HepG2 (cell line): Measurements from ENCODE around the gene RIT2. TPM values are rescaled to one million over a fixed set of nuclear protein-coding genes. Genes with fewer than 3 reads are reported as not detected.

Experiments
- ATAC-seq: fragments of 200-7000 bp; cut with Tn5 transposase; 3 replicates; pipeline ENCODE4 v1.9.1; 2020; ENCODE audit warnings: mild to moderate bottlenecking, moderate library complexity
- BruUV-seq: library from RNA; stranded (reverse); fragments of 400-500 nt; replicated peaks from 2 replicates; lab custom pipeline; 2021; lab: Mats Ljungman, UMichigan
- CTCF ChIA-PET: fragments of 300-600 bp; formaldehyde crosslinking; extraction: SDS; loops from one replicate; lab custom pipeline; 2021; ENCODE audit warnings: low total read pairs, inconsistent platforms, low intra/inter-chr PET ratio; lab: Yijun Ruan, JAX
- POLR2A ChIA-PET: fragments of 350-600 bp; sonication (Branson Sonifier 250); formaldehyde crosslinking; loops from one replicate; lab custom pipeline; 2020; ENCODE audit warnings: antibody characterized with exemption, inconsistent platforms; lab: Yijun Ruan, JAX
- DNase-seq: peaks from one replicate; pipeline ENCODE4 v3.0.0-alpha.2; 2015; ENCODE audit warnings: low spot score
- FAIRE-seq: peaks from 3 replicates; lab custom pipeline; 2011; peaks lifted over from hg19 to GRCh38; lab: Jason Lieb, UNC
- H2AFZ ChIP-seq: one replicate; pipeline ENCODE4 v1.6.1; 2011; ENCODE audit warnings: low read length, inconsistent platforms
- H3K27ac ChIP-seq: fragments of 300-600 bp; 3 replicates; pipeline ENCODE4 v1.8.0; 2011; ENCODE audit warnings: mixed run types, mild to moderate bottlenecking, mixed read lengths, low read length, inconsistent platforms; ENCODE audit not compliant: insufficient read depth; ENCODE audit errors: extremely low read length
- H3K27me3 ChIP-seq, 2 experiments: fragments of 200-600 bp in 1 of 2; 2 replicates in 1 of 2; 3 replicates in 1 of 2; pipeline versions ENCODE4 v1.6.0 to v1.8.0; 2011; ENCODE audit warnings: low read length in 2 of 2, mild to moderate bottlenecking in 2 of 2, moderate library complexity in 2 of 2, inconsistent platforms in 1 of 2; ENCODE audit not compliant: insufficient read depth in 2 of 2, control insufficient read depth in 1 of 2
- H3K36me3 ChIP-seq, 2 experiments: fragments of 200-600 bp in 1 of 2; replicated peaks in 1 of 2; 2 replicates in 1 of 2; 3 replicates in 1 of 2; pipeline versions ENCODE4 v1.5.1 to v1.8.0; 2011; ENCODE audit warnings: low read length in 2 of 2, inconsistent platforms in 1 of 2; ENCODE audit not compliant: insufficient read depth in 2 of 2, control insufficient read depth in 1 of 2
- H3K4me1 ChIP-seq: 2 replicates; pipeline ENCODE4 v1.5.1; 2012; ENCODE audit warnings: low read length, inconsistent platforms; ENCODE audit not compliant: insufficient read depth
- H3K4me2 ChIP-seq: 2 replicates; pipeline ENCODE4 v1.6.0; 2011; ENCODE audit warnings: low read depth, low read length, inconsistent platforms
- H3K4me3 ChIP-seq, 3 experiments: fragments of 200-600 bp in 1 of 3; sonication (generic), shearing (Covaris generic) in 1 of 3; replicated peaks in 1 of 3; 2 replicates each; pipeline ENCODE4 v1.5.1; 2011 to 2016; ENCODE audit warnings: low read length in 3 of 3, inconsistent platforms in 2 of 3, low read depth in 2 of 3, mild to moderate bottlenecking in 2 of 3, control low read depth in 1 of 3, mixed read lengths in 1 of 3; ENCODE audit not compliant: insufficient read depth in 1 of 3
- H3K79me2 ChIP-seq: one replicate; pipeline ENCODE4 v1.6.1; 2011; ENCODE audit warnings: low read length, inconsistent platforms; ENCODE audit not compliant: insufficient read depth
- H3K9ac ChIP-seq: 2 replicates; pipeline ENCODE4 v1.6.0; 2011; ENCODE audit warnings: mild to moderate bottlenecking, low read depth, low read length, inconsistent platforms; ENCODE audit not compliant: insufficient read depth
- H3K9me3 ChIP-seq: 2 replicates; pipeline ENCODE4 v1.5.1; 2012; ENCODE audit warnings: mild to moderate bottlenecking, low read length
- H4K20me1 ChIP-seq: 2 replicates; pipeline ENCODE4 v1.6.0; 2011; ENCODE audit warnings: inconsistent platforms, mild to moderate bottlenecking, low read length, moderate library complexity; ENCODE audit not compliant: insufficient read depth
- ATF3 ChIP-seq: sonication (generic); formaldehyde crosslinking; IDR thresholded peaks from 2 replicates; pipeline ENCODE4 v1.4.0; 2020; ENCODE audit warnings: missing genetic modification reagents
- BRD4 ChIP-seq: sonication (generic); formaldehyde crosslinking; IDR thresholded peaks from 2 replicates; pipeline ENCODE4 v1.4.0; 2020; ENCODE audit warnings: missing genetic modification reagents
- CBX5 ChIP-seq: sonication (generic); formaldehyde crosslinking; IDR thresholded peaks from 2 replicates; pipeline ENCODE4 v1.4.0; 2020; ENCODE audit warnings: missing genetic modification reagents, borderline replicate concordance
- DMAP1 ChIP-seq: IDR thresholded peaks from 2 replicates; pipeline ENCODE4 v1.6.1; 2016
- FOXM1 ChIP-seq: sonication (generic); formaldehyde crosslinking; IDR thresholded peaks from 2 replicates; pipeline ENCODE4 v1.5.0; 2020; ENCODE audit warnings: missing genetic modification reagents
- GATAD1 ChIP-seq: IDR thresholded peaks from 2 replicates; pipeline ENCODE4 v1.6.1; 2016; ENCODE audit warnings: missing genetic modification reagents, missing compliant biosample characterization
- NBN ChIP-seq: fragments of 450-650 bp; conservative IDR thresholded peaks from 2 replicates; pipeline ENCODE4 v1.6.1; 2017
- NPAS2 ChIP-seq: sonication (generic); formaldehyde crosslinking; IDR thresholded peaks from 2 replicates; pipeline ENCODE4 v1.8.0; 2022; ENCODE audit warnings: mild to moderate bottlenecking, missing genetic modification reagents, borderline replicate concordance
- SMARCC2 ChIP-seq: fragments of 450-650 bp; IDR thresholded peaks from 2 replicates; pipeline ENCODE4 v1.6.1; 2017; ENCODE audit warnings: antibody characterized with exemption, mild to moderate bottlenecking
- SP2 ChIP-seq: sonication (generic); formaldehyde crosslinking; IDR thresholded peaks from 2 replicates; pipeline ENCODE4 v1.5.1; 2020; ENCODE audit warnings: mild to moderate bottlenecking, missing genetic modification reagents
- TEAD3 ChIP-seq: optimal IDR thresholded peaks from 2 replicates; pipeline ENCODE3; 2016; ENCODE audit warnings: borderline replicate concordance
- ZMAT5 ChIP-seq: sonication (generic); formaldehyde crosslinking; IDR thresholded peaks from 2 replicates; pipeline ENCODE4 v1.5.0; 2020; ENCODE audit warnings: mild to moderate bottlenecking, low read depth, missing genetic modification reagents, borderline replicate concordance
- ZNF224 ChIP-seq: sonication (generic); formaldehyde crosslinking; IDR thresholded peaks from 2 replicates; pipeline ENCODE4 v1.5.0; 2020; ENCODE audit warnings: mild to moderate bottlenecking, missing genetic modification reagents
- ZNF281 ChIP-seq: sonication (generic); formaldehyde crosslinking; IDR thresholded peaks from 2 replicates; pipeline ENCODE4 v1.4.0; 2020; ENCODE audit warnings: missing genetic modification reagents, borderline replicate concordance
- ZNF382 ChIP-seq: sonication (generic); formaldehyde crosslinking; IDR thresholded peaks from 2 replicates; pipeline ENCODE4 v1.5.0; 2020; ENCODE audit warnings: missing genetic modification reagents, mild to moderate bottlenecking, borderline replicate concordance
- ZNF576 ChIP-seq: sonication (generic); formaldehyde crosslinking; IDR thresholded peaks from 2 replicates; pipeline ENCODE4 v1.4.0; 2020; ENCODE audit warnings: mild to moderate bottlenecking, missing genetic modification reagents
- ZNF598 ChIP-seq: sonication (generic); formaldehyde crosslinking; IDR thresholded peaks from 2 replicates; pipeline ENCODE4 v1.5.1; 2020; ENCODE audit warnings: mild to moderate bottlenecking, missing genetic modification reagents, borderline replicate concordance
- ZNF746 ChIP-seq: sonication (generic); formaldehyde crosslinking; IDR thresholded peaks from 2 replicates; pipeline ENCODE4 v1.8.0; 2022; ENCODE audit warnings: mild to moderate bottlenecking, missing genetic modification reagents
- ZSCAN12 ChIP-seq: sonication (generic); formaldehyde crosslinking; IDR thresholded peaks from 2 replicates; pipeline ENCODE4 v1.9.0; 2021; ENCODE audit warnings: mild to moderate bottlenecking, missing genetic modification reagents
- whole genome bisulfite sequencing: methylation state at CpG from one replicate; pipeline ENCODE4 v1.1.6; 2017; ENCODE audit warnings: low lambda C conversion rate; 5-methylcytosine and 5-hydroxymethylcytosine counted together
- in situ Hi-C: cut with HindIII; loops from 2 replicates; pipeline ENCODE4 v1.10.0; 2017; ENCODE audit warnings: low pct_unique_long_range_greater_than_20kb; ENCODE audit not compliant: extremely low pct_ligation_motif_present
- intact Hi-C: fragments of 100-400 bp; cut with micrococcal nuclease; formaldehyde crosslinking; loops from one replicate; pipeline ENCODE4 v1.10.0; 2022; ENCODE audit not compliant: unreplicated experiment
- polyA plus RNA-seq, 8 experiments: library from polyadenylated mRNA; depleted of rRNA in 3 of 8; stranded (reverse) in 7 of 8; unstranded in 1 of 8; fragments of >200 nt; fragmentation: Illumina TruSeq in 4 of 8; extraction: Trizol in 4 of 8; gene quantifications; 2 replicates each; pipeline versions ENCODE4 v1.2.1 to v1.2.3, GENCODE V29; 2011 to 2016; ENCODE audit warnings: low read depth in 4 of 8, missing spikeins in 1 of 8, mixed read lengths in 1 of 8; ENCODE audit not compliant: insufficient read depth in 1 of 8
- total RNA-seq, 5 experiments: library from RNA; depleted of rRNA; stranded (reverse); fragments of >200 nt; fragmentation: Illumina TruSeq; extraction: Trizol; gene quantifications; 2 replicates each; pipeline ENCODE4 v1.2.3, GENCODE V29; 2016; ENCODE audit warnings: low read depth in 1 of 5

Gene RIT2
- total and polyA plus RNA-seq, 2 of the 13 experiments (the other 11 are each of a cell fraction or from before 2014, with no cell fraction given) = not detected

GRCh38 chr18:43046322-43046721, 69.2 kb downstream of the RIT2 start:
- Histone ChIP-seq H3K27ac (no peak overlapping the region), H3K4me3 (no peak overlapping the region), H3K9me3 (no peaks in the 10 kb centered on the region), H3K79me2 (no peaks in the 10 kb centered on the region), H3K9ac (no peak overlapping the region), H3K27me3 (no peaks in the 10 kb centered on the region), H2AFZ (no peak overlapping the region), H3K36me3 (no peaks in the 10 kb centered on the region), H3K4me2 (no peak overlapping the region), H4K20me1 (no peaks in the 10 kb centered on the region), H3K4me1 (no peaks in the 10 kb centered on the region)
- FAIRE-seq (no peak), DNase-seq (no peak), ATAC-seq (no peak)
- POLR2A ChIA-PET = no interaction called here
- BruUV-seq = no TSS peak
- TF ChIP-seq BRD4 (CRISPR knock-in tag) (no peak), ZNF224 (CRISPR knock-in tag) (no peak), ZNF382 (CRISPR knock-in tag) (no peak), NBN (no peak), ZMAT5 (CRISPR knock-in tag) (no peak), ZSCAN12 (CRISPR knock-in tag) (no peak), ATF3 (no peak)
- intact Hi-C loops (no loop called here), in situ Hi-C loops (no loop called here)
- CTCF ChIA-PET = no interaction called here
- whole genome bisulfite sequencing = 0% methylated on average over 2 of the region's 2 CpGs

GRCh38 chr18:43043626-43044025, 71.9 kb downstream of the RIT2 start:
- in situ Hi-C loops = no loop called here
- H3K9ac ChIP-seq = no peak overlapping the region
- H3K4me3 ChIP-seq = no peak overlapping the region
- FAIRE-seq = no peak
- intact Hi-C loops = no loop called here
- WGBS = 20% methylated on average over 4 of the region's 4 CpGs
- H3K27ac ChIP-seq = no peak overlapping the region
- ATAC-seq = no peak
- no peaks in the 10 kb centered on the region for H3K4me1 ChIP-seq
- POLR2A ChIA-PET = no interaction called here
- no peaks in the 10 kb centered on the region for H4K20me1 ChIP-seq
- BruUV-seq = no TSS peak
- H3K36me3 ChIP-seq = no peaks in the 10 kb centered on the region
- no peaks in the 10 kb centered on the region for H3K27me3 ChIP-seq
- H3K9me3 ChIP-seq = no peaks in the 10 kb centered on the region
- no peaks in the 10 kb centered on the region for H3K79me2 ChIP-seq
- no peak for DNase-seq
- H2AFZ ChIP-seq = no peak overlapping the region
- H3K4me2 ChIP-seq = no peak overlapping the region
- CTCF ChIA-PET = no interaction called here
- TF ChIP-seq NPAS2 (CRISPR knock-in tag) (no peak), ZNF598 (CRISPR knock-in tag) (no peak), GATAD1 (no peak), ZNF281 (CRISPR knock-in tag) (no peak), SMARCC2 (no peak), CBX5 (CRISPR knock-in tag) (no peak), ZNF746 (CRISPR knock-in tag) (no peak), SP2 (no peak), TEAD3 (CRISPR knock-in tag) (no peak), DMAP1 (CRISPR knock-in tag) (no peak), FOXM1 (CRISPR knock-in tag) (no peak), ZNF576 (CRISPR knock-in tag) (no peak)
